Stimulated activated memory B cell treated with anti-CD40 and anti-IgM and Interleukin-4, amounts not matched to agents 10 μg/mL and 1 μg/mL and 100 μg/mL, for 72 hours (primary cell): Measurements from ENCODE around the gene RPUSD2.
A peak's percentile ranks its signal among the peaks of the same experiment; 100 is the strongest.

ENCODE experiments used
- ATAC-seq: fragments of 150-1000 bp; cut with Tn5 transposase; 2 replicates; pipeline ENCODE4 v1.10.0; 2021
- H3K27ac Mint-ChIP-seq: one replicate; pipeline ENCODE4 v1.8.0; 2022; ENCODE audit warnings: mild to moderate bottlenecking, mixed read lengths
- H3K27me3 Mint-ChIP-seq: one replicate; pipeline ENCODE4 v1.8.0; 2022; ENCODE audit warnings: mixed read lengths
- H3K36me3 Mint-ChIP-seq: one replicate; pipeline ENCODE4 v1.8.0; 2022; ENCODE audit warnings: mixed read lengths
- H3K4me1 Mint-ChIP-seq: one replicate; pipeline ENCODE4 v1.8.0; 2022; ENCODE audit warnings: mixed read lengths
- H3K4me3 Mint-ChIP-seq: one replicate; pipeline ENCODE4 v1.8.0; 2022; ENCODE audit warnings: mild to moderate bottlenecking, moderate library complexity, mixed read lengths
- H3K9me3 Mint-ChIP-seq: one replicate; pipeline ENCODE4 v1.8.0; 2022; ENCODE audit warnings: mixed read lengths

RPUSD2 gene

GRCh38 chr15:40591389-40591788 is 22.3 kb downstream of the RPUSD2 start:
- ATAC-seq = no peak
- Mint-ChIP-seq H3K4me3 (no peak overlapping the region), H3K27me3 (no peaks in the 10 kb centered on the region), H3K36me3 (no peaks in the 10 kb centered on the region), H3K4me1 (peaks cover 28% of the 10 kb centered on the region), H3K9me3 (no peaks in the 10 kb centered on the region), H3K27ac (no peak overlapping the region)

GRCh38 chr15:40593165-40593564 is 24.1 kb downstream of the RPUSD2 start:
- Mint-ChIP-seq H3K27me3 (no peaks in the 10 kb centered on the region), H3K4me1 (peaks cover 28% of the 10 kb centered on the region), H3K9me3 (no peaks in the 10 kb centered on the region), H3K36me3 (no peaks in the 10 kb centered on the region), H3K27ac (peak overlapping the region; percentile 97), H3K4me3 (no peak overlapping the region)
- ATAC-seq = no peak

DNA sequence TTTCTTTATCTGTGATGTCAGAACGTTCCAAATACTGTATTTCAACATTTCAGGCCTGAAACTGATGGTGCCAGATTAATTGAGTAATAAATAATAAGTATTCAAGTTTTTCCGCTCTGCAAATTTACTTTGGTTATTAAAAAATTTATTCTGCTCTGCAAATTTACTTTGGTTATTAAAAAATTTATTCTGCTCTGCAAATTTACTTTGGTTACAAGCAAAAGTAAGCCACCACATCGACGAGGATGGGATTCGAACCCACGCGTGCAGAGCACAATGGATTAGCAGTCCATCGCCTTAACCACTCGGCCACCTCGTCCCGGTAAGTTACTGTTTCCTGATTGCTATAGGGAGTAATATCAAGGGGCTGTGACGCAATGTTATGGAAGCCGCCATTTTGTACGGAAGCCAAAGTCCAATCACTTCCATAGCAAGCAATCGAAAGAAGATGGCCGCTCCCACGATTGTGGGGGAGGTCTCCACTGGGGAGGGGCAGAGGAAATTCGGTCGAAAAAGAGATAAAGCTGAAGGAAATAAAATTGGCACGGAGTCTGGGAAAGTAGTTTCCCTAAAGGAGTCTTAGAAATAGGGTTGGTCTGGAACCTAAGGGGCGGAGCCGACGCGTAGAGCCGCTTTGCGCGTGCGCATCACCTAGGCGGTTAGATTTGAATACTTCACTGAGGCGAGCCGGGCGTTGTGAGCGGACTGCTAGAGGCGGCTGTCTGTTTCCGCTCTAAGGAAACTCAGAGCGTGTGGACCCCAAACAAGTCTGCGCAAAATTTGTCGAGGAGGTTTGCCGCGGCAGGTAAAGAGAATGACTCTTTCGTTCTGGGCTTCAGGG is 24.7 kb downstream of the RPUSD2 start, which contains the start of gene KNL1:
KNL1 (plus strand) TSS at position 662 of the 841 bp plus-strand sequence. CDS start 8,683 bp downstream, outside the sequence.
- H3K36me3 Mint-ChIP-seq = no peaks in the 10 kb centered on the region
- peak; percentile 92 for ATAC-seq
- H3K9me3 Mint-ChIP-seq = no peaks in the 10 kb centered on the region
- no peaks in the 10 kb centered on the region for H3K27me3 Mint-ChIP-seq
- H3K4me1 Mint-ChIP-seq = peaks cover 28% of the 10 kb centered on the region
- H3K27ac Mint-ChIP-seq = peak within 1 kb of the TSS; percentile 97
- peak within 1 kb of the TSS; percentile 94 for H3K4me3 Mint-ChIP-seq

DNA sequence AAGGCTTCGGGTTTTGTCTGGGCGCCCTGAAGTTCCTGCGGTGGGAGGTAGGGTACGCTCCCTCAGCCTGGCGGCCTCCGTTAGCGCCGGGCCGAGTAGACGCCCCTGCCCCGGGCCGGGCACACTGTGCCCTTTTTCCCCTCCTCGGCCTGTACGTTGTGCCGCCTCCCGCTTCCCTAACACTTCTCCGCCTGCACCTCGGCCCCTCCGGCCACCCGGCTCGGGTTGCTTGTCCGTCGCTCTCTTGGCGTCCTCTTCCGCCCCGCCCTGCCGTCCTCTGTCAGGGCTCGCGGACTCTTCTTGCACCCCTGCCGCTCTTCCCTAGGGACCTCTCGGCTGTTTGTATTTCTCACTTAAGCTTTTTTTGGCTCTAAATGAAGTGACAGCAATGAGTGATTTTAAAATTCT is 25.3 kb downstream of the RPUSD2 start:
- no peaks in the 10 kb centered on the region for H3K27me3 Mint-ChIP-seq
- H3K9me3 Mint-ChIP-seq = no peaks in the 10 kb centered on the region
- peak overlapping the region; percentile 94 for H3K4me3 Mint-ChIP-seq
- H3K27ac Mint-ChIP-seq = peak overlapping the region; percentile 97
- peaks cover 26% of the 10 kb centered on the region for H3K4me1 Mint-ChIP-seq
- ATAC-seq = peak; percentile 71
- no peaks in the 10 kb centered on the region for H3K36me3 Mint-ChIP-seq

DNA sequence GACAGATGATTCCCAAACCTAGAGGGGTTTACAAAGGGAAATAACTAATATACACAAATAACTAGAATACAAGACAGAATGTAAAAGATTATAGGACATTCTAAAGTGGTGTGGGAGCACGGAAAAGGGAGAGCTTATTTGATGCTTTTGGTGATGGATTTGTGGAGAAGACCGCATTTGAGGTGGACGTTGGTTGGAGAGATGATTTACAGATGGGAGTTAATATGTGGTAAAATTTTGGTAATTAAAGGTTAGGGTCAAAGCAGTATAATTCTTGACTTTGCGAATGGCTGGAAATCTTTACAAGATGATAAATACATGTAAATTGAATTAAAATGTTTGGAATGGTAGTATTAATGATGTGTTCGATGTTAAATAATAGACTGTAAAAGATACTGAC is 26.1 kb downstream of the RPUSD2 start:
- Mint-ChIP-seq H3K27ac (peak overlapping the region; percentile 97), H3K4me1 (peaks cover 18% of the 10 kb centered on the region), H3K4me3 (peak overlapping the region; percentile 94), H3K27me3 (no peaks in the 10 kb centered on the region), H3K36me3 (no peaks in the 10 kb centered on the region), H3K9me3 (no peaks in the 10 kb centered on the region)
- ATAC-seq = no peak

DNA sequence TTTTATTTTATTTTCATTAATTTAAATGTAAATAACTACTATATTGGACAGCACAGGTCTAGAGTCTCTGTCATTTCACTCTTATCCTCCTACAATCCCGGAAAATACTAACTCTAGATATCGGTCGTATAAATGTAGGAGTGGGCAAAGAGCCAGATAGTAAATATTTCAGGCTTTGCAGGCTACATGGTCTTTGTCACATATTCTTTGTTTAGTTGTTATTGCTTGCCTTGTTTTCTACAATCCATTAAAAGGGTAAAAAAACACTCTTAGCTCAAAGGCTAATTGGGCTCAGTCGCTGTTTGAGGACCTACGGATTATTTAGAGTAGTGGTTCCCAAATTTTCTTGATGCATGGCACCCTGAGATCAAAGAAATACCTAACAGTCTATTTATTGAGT is 26.7 kb downstream of the RPUSD2 start:
- ATAC-seq = no peak
- Mint-ChIP-seq H3K9me3 (no peaks in the 10 kb centered on the region), H3K4me1 (peaks cover 15% of the 10 kb centered on the region), H3K36me3 (no peaks in the 10 kb centered on the region), H3K4me3 (no peak overlapping the region), H3K27me3 (no peaks in the 10 kb centered on the region), H3K27ac (no peak overlapping the region)

DNA sequence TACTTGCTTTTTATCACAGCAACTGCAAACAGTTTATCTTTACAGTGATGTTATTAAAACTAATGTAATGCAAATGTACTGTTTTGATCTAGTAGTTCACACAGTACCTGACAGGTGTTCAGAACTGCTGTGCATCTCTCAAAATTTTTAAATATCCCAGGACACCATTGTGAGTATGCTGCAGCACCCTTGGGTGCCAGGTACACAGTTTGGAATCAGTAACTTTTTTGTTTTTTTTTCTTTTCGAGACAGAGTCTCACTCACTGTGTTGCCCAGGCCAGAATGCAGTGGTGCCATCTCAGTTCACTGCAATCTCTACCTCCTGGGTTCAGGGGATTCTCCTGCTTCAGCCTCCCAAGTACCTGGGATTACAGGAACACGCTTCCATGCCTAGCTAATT is 27.9 kb downstream of the RPUSD2 start:
- Mint-ChIP-seq H3K27me3 (no peaks in the 10 kb centered on the region), H3K9me3 (no peaks in the 10 kb centered on the region)

GRCh38 chr15:40598126-40598525 is 29.0 kb downstream of the RPUSD2 start:
- Mint-ChIP-seq H3K4me3 (no peak overlapping the region), H3K9me3 (no peaks in the 10 kb centered on the region), H3K4me1 (peaks cover 9% of the 10 kb centered on the region), H3K27ac (no peak overlapping the region), H3K36me3 (no peaks in the 10 kb centered on the region), H3K27me3 (no peaks in the 10 kb centered on the region)
- ATAC-seq = no peak

More for the DNA sequence above, 27.9 kb downstream of the RPUSD2 start:
- Mint-ChIP-seq H3K36me3 (no peaks in the 10 kb centered on the region), H3K27ac (no peak overlapping the region), H3K4me3 (no peak overlapping the region), H3K4me1 (peaks cover 15% of the 10 kb centered on the region)
- no peak for ATAC-seq

DNA sequence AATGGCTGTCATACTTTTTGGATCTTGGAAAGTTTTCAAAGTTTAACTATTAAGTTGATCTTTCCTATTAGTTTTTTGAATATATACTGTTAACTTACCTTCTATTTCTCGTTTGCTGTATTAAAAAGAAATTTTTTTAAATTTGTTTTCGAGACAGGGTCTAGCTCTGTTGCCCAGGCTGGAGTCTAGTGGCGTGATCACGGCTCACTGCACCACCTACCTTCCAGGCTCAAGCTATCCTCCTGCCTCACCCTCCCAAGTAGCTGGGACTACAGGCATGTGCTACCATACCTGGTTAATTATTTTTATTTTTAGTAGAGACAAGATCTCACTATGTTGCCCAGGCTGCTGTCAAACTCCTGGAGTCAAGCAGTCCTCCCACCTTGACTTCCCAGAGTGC is 29.6 kb downstream of the RPUSD2 start:
- no peak for ATAC-seq
- Mint-ChIP-seq H3K4me3 (no peak overlapping the region), H3K27me3 (no peaks in the 10 kb centered on the region), H3K4me1 (peaks cover 9% of the 10 kb centered on the region), H3K9me3 (no peaks in the 10 kb centered on the region), H3K36me3 (no peaks in the 10 kb centered on the region), H3K27ac (no peak overlapping the region)

- Mint-ChIP-seq H3K27ac (no peak overlapping the region), H3K4me3 (no peak overlapping the region)
- ATAC-seq = no peak
These were observed 31.9 kb downstream of the RPUSD2 start for GRCh38 chr15:40600956-40601355.

GRCh38 chr15:40603935-40604334 is 34.8 kb downstream of the RPUSD2 start:
- Mint-ChIP-seq H3K27me3 (no peaks in the 10 kb centered on the region), H3K36me3 (peaks cover 5% of the 10 kb centered on the region), H3K27ac (no peak overlapping the region), H3K9me3 (no peaks in the 10 kb centered on the region), H3K4me3 (no peak overlapping the region), H3K4me1 (no peaks in the 10 kb centered on the region)
- no peak for ATAC-seq

More at GRCh38 chr15:40600956-40601355, 31.9 kb downstream of the RPUSD2 start:
- Mint-ChIP-seq H3K4me1 (no peaks in the 10 kb centered on the region), H3K27me3 (no peaks in the 10 kb centered on the region), H3K9me3 (no peaks in the 10 kb centered on the region), H3K36me3 (no peaks in the 10 kb centered on the region)

GRCh38 chr15:40613080-40613479 is 44.0 kb downstream of the RPUSD2 start:
- Mint-ChIP-seq H3K27me3 (no peaks in the 10 kb centered on the region), H3K36me3 (no peaks in the 10 kb centered on the region), H3K27ac (no peak overlapping the region), H3K9me3 (no peaks in the 10 kb centered on the region), H3K4me3 (no peak overlapping the region), H3K4me1 (no peaks in the 10 kb centered on the region)
- ATAC-seq = no peak

DNA sequence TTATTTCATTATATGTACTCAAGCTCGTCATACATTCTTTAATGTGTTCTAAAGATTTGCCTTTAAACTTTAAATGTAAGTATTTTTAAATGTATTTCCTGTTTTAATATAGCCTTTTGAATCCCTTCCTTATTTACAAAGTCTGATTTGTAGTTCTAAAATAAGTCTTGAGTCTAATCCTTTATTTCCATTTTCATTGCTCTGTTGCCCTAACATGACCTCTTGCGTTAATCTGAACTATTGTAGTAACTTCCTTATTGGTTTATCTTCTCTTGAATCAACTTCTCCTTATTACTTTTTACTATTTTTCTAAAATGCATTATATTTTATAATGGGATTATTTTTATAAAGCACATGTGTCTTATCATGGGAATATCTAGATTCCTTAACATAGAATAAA is 48.9 kb downstream of the RPUSD2 start:
- no peak overlapping the region for H3K4me3 Mint-ChIP-seq
- H3K4me1 Mint-ChIP-seq = no peaks in the 10 kb centered on the region
- ATAC-seq = no peak
- H3K27ac Mint-ChIP-seq = no peak overlapping the region
- H3K27me3 Mint-ChIP-seq = no peaks in the 10 kb centered on the region
- no peaks in the 10 kb centered on the region for H3K9me3 Mint-ChIP-seq
- H3K36me3 Mint-ChIP-seq = no peaks in the 10 kb centered on the region

GRCh38 chr15:40618906-40619305 is 49.8 kb downstream of the RPUSD2 start:
- H3K36me3 Mint-ChIP-seq = no peaks in the 10 kb centered on the region

DNA sequence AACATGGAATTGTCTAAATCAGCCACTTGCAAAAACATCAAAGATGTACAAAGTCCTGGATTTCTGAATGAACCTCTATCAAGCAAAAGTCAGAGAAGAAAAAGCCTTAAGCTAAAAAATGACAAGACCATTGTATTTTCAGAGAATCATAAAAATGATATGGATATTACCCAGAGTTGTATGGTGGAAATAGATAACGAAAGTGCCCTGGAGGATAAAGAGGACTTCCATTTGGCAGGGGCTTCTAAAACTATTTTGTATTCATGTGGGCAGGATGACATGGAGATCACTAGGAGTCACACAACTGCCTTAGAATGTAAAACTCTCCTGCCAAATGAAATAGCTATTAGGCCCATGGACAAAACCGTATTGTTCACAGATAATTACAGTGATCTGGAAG is 54.3 kb downstream of the RPUSD2 start:
- Mint-ChIP-seq H3K27ac (no peak overlapping the region), H3K27me3 (no peaks in the 10 kb centered on the region), H3K36me3 (no peaks in the 10 kb centered on the region)

More at GRCh38 chr15:40618906-40619305, 49.8 kb downstream of the RPUSD2 start:
- Mint-ChIP-seq H3K4me1 (no peaks in the 10 kb centered on the region), H3K4me3 (no peak overlapping the region), H3K27me3 (no peaks in the 10 kb centered on the region), H3K27ac (no peak overlapping the region), H3K9me3 (no peaks in the 10 kb centered on the region)
- ATAC-seq = no peak

More for the DNA sequence above, 54.3 kb downstream of the RPUSD2 start:
- ATAC-seq = no peak
- Mint-ChIP-seq H3K9me3 (no peaks in the 10 kb centered on the region), H3K4me1 (no peaks in the 10 kb centered on the region), H3K4me3 (no peak overlapping the region)
